Transverse colon (tissue), 4 donors: ENCODE measurements around the gene MED31. TPM values are rescaled to one million over a fixed set of nuclear protein-coding genes. Genes with fewer than 3 reads are reported as not detected.

Source experiments
- DNase-seq: peaks from one replicate; pipeline ENCODE4 v3.0.0-alpha.2; 2019
- H3K27ac ChIP-seq, 4 donors: fragments of 200-600 bp; sonication (generic); 2 replicates each; pipeline ENCODE4 v1.5.1; 2016 to 2018; ENCODE audit warnings: inconsistent platforms in 4 of 4
- H3K27me3 ChIP-seq: fragments of 200-600 bp; sonication (generic); 2 replicates; pipeline ENCODE4 v1.5.1; 2017; ENCODE audit warnings: inconsistent platforms
- H3K36me3 ChIP-seq, 4 donors: fragments of 200-600 bp; sonication (generic); 2 replicates each; pipeline ENCODE4 v1.5.1; 2017 to 2019; ENCODE audit warnings: inconsistent platforms in 4 of 4
- H3K4me1 ChIP-seq, 4 donors: fragments of 200-600 bp; sonication (generic); 2 replicates each; pipeline ENCODE4 v1.5.1; 2017 to 2020; ENCODE audit warnings: inconsistent platforms in 4 of 4
- H3K4me3 ChIP-seq, 4 donors: fragments of 200-600 bp; sonication (generic); 1 replicate in 1 of 4; 2 replicates in 3 of 4; pipeline versions ENCODE4 v1.5.1 to v1.6.1; 2017 to 2019; ENCODE audit warnings: inconsistent platforms in 4 of 4
- H3K9me3 ChIP-seq, 2 donors: fragments of 200-600 bp; sonication (generic); 2 replicates each; pipeline ENCODE4 v1.5.1; 2017 to 2019; ENCODE audit warnings: inconsistent platforms in 2 of 2
- EP300 ChIP-seq: sonication (generic); formaldehyde crosslinking; IDR thresholded peaks from one replicate; pipeline ENCODE4 v1.6.1; 2017; ENCODE audit warnings: antibody characterized with exemption, low read depth
- POLR2A ChIP-seq: fragments of 450-650 bp; IDR thresholded peaks from one replicate; pipeline ENCODE4 v1.6.1; 2016; ENCODE audit warnings: antibody characterized with exemption, mild to moderate bottlenecking, moderate library complexity
- POLR2AphosphoS5 ChIP-seq, 3 donors: sonication (generic); formaldehyde crosslinking; IDR thresholded peaks; one replicate each; pipeline ENCODE4 v1.6.1; 2016; ENCODE audit warnings: antibody characterized with exemption in 3 of 3
- WGBS, 2 donors: methylation state at CpG; one replicate each; pipeline ENCODE4 v1.1.5; 2018; ENCODE audit warnings: low coverage in 1 of 2; 5-methylcytosine and 5-hydroxymethylcytosine counted together
- in situ Hi-C, 4 donors: fragments of 200-750 bp; cut with MboI; loops; one replicate each; pipeline versions ENCODE4 v1.15.0 to v1.15.1; 2017; ENCODE audit warnings: low sequenced_read_pairs in 3 of 4, low pct_ligation_motif_present in 1 of 4, low pct_unique_long_range_greater_than_20kb in 1 of 4
- intact Hi-C: fragments of 100-400 bp; cut with DNase I; formaldehyde crosslinking; loops from one replicate; pipeline ENCODE4 v1.15.1; 2023; ENCODE audit warnings: low total_unique reads
- total RNA-seq, 4 donors: library from RNA; depleted of rRNA; stranded (reverse); fragments of >200 nt; gene quantifications; one replicate each; pipeline ENCODE4 v1.1.0, GENCODE V29; 2016
- TF ChIP-seq, protein P1 (sequence below), 5 experiments: fragments of 200-600 bp in 3 of 5; fragments of 450-650 bp in 2 of 5; sonication (generic) in 3 of 5; IDR thresholded peaks; 1 replicate in 2 of 5; 2 replicates in 3 of 5; pipeline ENCODE4 v1.5.1; 2016 to 2017; ENCODE audit warnings: antibody characterized with exemption in 5 of 5, inconsistent platforms in 3 of 5, mild to moderate bottlenecking in 2 of 5, moderate library complexity in 1 of 5

MED31 gene
- total RNA-seq: 10 to 100 TPM in 1 of 4 donors, 1 to 10 TPM in 3; 1.2 to 36.3 (median 5.9) TPM

DNA sequence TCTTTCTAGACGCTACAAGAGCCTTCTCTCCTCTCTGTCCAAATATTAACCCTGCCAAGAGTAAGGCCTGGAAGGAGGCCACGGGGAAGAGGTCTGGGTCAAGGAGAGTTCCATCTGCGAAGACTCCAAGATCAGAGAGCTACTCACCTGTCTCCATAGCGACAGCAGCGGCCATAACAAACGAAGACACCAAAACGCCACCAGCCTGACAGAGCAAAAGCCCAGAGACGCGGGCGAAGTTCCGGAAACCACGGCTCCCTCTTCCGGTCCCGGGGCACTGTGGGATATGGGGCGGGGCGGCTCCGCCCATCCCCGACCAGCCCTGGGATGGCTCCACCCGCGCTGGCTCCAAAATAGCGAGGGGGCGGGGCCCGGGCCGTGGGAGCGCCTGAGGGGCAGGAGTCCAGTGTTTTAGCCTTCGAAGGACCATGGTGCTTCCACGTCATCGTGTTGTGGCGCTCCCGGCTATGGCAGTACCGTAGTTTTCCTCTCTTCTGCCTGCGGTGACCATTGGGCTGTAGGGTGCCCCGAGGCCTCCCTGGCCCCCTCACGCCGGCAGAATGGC is at the start of gene MED31, which contains the start of gene C17orf100:
Gene MED31, minus strand, starts transcription at position 252 of the 565 bp plus-strand sequence. Its CDS starts 77 bp downstream, at position 175.
Gene C17orf100, plus strand, starts transcription at position 409 of the 565 bp plus-strand sequence. Its CDS starts 152 bp downstream, at position 561.
- H3K27ac ChIP-seq: peak within 1 kb of the TSS; percentile 94 to 97 (median 96)
- no peaks in the 10 kb centered on the region for H3K9me3 ChIP-seq
- no peaks in the 10 kb centered on the region for H3K36me3 ChIP-seq
- in situ Hi-C loops (loop anchor here in 1 of 4 donors (25.0 kb wide), 1 partner anchor 361 kb away; the partner anchor contains the start of genes BCL6B and RNASEK), intact Hi-C loops (no loop called here)
- H3K4me3 ChIP-seq: peak within 1 kb of the TSS; percentile 63 to 90 (median 80)
- peak; percentile 98 for DNase-seq
- TF ChIP-seq POLR2A (peak; percentile 82), POLR2AphosphoS5 (IDR thresholded peaks at IDR 0.05) (peak; percentile 87 to 94 (median 89)), EP300 (no peak)
- TF ChIP-seq, protein P1, sequence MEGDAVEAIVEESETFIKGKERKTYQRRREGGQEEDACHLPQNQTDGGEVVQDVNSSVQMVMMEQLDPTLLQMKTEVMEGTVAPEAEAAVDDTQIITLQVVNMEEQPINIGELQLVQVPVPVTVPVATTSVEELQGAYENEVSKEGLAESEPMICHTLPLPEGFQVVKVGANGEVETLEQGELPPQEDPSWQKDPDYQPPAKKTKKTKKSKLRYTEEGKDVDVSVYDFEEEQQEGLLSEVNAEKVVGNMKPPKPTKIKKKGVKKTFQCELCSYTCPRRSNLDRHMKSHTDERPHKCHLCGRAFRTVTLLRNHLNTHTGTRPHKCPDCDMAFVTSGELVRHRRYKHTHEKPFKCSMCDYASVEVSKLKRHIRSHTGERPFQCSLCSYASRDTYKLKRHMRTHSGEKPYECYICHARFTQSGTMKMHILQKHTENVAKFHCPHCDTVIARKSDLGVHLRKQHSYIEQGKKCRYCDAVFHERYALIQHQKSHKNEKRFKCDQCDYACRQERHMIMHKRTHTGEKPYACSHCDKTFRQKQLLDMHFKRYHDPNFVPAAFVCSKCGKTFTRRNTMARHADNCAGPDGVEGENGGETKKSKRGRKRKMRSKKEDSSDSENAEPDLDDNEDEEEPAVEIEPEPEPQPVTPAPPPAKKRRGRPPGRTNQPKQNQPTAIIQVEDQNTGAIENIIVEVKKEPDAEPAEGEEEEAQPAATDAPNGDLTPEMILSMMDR (IDR thresholded peaks at IDR 0.05): no peak
- 0 to 3% methylated on average over 2 to 34 of the region's 35 CpGs for WGBS, 2 donors
- H3K27me3 ChIP-seq: peaks cover 24% of the 10 kb centered on the region
- peaks cover 13 to 48% (median 28%) of the 10 kb centered on the region in 4 donors for H3K4me1 ChIP-seq

DNA sequence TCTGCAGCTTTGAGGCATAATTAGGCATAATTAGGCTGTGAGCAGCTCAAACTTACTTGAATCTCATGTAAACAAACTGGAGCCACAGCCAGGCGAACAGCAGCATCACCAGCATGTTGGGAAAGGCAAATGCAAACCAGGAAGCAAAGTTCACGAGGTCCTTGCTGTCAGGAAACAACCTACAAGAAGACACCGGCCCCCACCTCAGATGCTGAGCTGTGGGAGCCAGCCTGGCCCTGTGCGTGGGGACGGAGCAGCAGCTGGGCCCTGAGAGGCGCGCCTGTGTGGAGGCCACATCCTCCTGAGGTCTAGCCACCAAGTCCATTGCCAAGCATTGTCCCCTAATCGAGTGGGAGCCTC is 49.5 kb upstream of the MED31 start:
- H3K27ac ChIP-seq: no peak overlapping the region
- H3K4me3 ChIP-seq: no peak overlapping the region
- WGBS, 2 donors: 60 to 69% methylated on average over 1 to 8 of the region's 8 CpGs
- in situ Hi-C loops (no loop called here), intact Hi-C loops (no loop called here)
- DNase-seq: no peak
- H3K36me3 ChIP-seq: no peaks in the 10 kb centered on the region
- H3K27me3 ChIP-seq: peaks cover 13% of the 10 kb centered on the region
- TF ChIP-seq, protein P1 (IDR thresholded peaks at IDR 0.05): no peak
- no peak for TF ChIP-seq POLR2AphosphoS5 (IDR thresholded peaks at IDR 0.05)
- no peak for TF ChIP-seq EP300
- TF ChIP-seq POLR2A: no peak
- no peaks in the 10 kb centered on the region for H3K9me3 ChIP-seq
- no peaks in the 10 kb centered on the region for H3K4me1 ChIP-seq

DNA sequence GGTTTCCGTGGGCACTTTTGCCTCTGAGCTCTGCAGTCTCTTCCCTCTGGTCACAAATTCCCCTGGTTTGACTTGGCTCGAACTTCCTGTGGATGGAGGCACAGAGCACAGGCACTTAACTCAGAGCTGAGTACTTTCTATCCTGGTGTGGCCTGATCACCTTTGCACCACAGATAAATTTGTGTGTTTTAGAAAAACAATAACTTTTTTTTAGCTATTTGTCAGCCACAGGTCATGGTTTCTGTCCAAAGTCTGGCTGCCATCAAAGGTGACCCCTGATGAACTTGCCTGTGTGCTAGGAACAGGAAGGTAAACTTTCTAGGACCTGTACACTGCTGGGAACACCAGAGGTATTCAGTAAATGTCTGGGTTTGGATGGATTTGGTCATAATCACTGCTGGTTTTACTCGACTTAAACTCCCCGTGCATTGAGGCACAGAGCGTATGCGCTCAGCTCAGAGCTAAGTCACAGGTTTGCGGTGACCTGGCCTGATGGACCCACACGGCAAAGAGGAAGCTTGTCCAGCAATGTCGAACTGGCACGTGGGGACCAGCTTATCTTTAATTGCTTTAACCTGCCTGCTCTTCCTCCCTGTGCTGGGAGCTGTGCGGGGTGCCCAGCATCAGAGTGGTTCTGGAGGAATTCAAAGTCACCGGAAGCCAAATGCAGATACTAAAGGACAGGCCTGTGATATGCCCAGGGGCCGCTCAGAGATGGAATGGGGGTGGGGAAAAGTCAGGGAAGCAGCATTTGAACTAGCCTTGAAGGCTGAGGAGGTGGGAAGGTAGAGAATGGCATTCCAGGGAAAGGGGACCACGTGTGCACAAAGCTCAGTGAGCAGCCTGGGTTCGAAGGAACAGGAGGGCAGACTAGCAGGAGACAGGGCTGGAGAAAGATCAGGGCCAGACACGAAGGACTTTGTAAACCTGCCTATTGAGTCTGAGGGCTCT is 48.9 kb upstream of the MED31 start:
- DNase-seq: no peak
- in situ Hi-C loops (loop anchor here in 1 of 4 donors (25.0 kb wide), 1 partner anchor 87 kb away; the partner anchor contains the start of gene FBXO39), intact Hi-C loops (no loop called here)
- 57 to 73% methylated on average over 5 to 16 of the region's 16 CpGs for WGBS, 2 donors
- Histone ChIP-seq H3K36me3 (no peaks in the 10 kb centered on the region), H3K9me3 (no peaks in the 10 kb centered on the region), H3K27ac (no peak overlapping the region), H3K27me3 (peaks cover 10% of the 10 kb centered on the region), H3K4me3 (no peak overlapping the region), H3K4me1 (no peaks in the 10 kb centered on the region)
- TF ChIP-seq POLR2AphosphoS5 (IDR thresholded peaks at IDR 0.05) (no peak), EP300 (no peak), POLR2A (no peak)
- TF ChIP-seq, protein P1 (IDR thresholded peaks at IDR 0.05): no peak

DNA sequence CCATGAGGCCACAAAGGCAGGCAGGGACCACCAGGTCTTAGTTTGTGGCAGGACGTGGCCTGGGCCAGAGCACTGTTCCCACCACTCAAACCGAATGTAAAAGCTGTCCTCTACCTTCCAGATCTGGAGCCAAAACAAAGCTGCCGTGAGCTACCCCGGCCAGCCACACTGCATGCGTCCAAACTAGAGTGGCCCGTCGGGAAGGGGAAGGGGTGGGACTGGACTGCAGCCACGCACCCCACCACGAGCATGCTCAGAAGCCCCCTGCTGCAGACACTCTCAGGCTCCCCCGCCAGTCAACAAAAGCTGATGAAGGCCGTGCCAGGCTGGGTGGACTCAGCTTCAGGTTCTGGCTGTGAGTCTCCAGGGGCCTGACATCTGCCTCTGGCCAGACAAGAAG is 46.6 kb upstream of the MED31 start:
- TF ChIP-seq POLR2A: no peak
- TF ChIP-seq POLR2AphosphoS5 (IDR thresholded peaks at IDR 0.05): no peak
- in situ Hi-C loops (loop anchor here in 1 of 4 donors (25.0 kb wide), 1 partner anchor 89 kb away; the partner anchor contains the start of gene FBXO39), intact Hi-C loops (no loop called here)
- Histone ChIP-seq H3K4me3 (no peak overlapping the region), H3K36me3 (no peaks in the 10 kb centered on the region), H3K4me1 (no peaks in the 10 kb centered on the region), H3K9me3 (no peaks in the 10 kb centered on the region), H3K27ac (no peak overlapping the region), H3K27me3 (peaks cover 2% of the 10 kb centered on the region)
- no peak for DNase-seq
- WGBS, 2 donors: 83% methylated on average over 7 of the region's 11 CpGs; no CpG with 5 or more reads in 1 of the 2 donors
